Measurements from ENCODE around the gene ABTB1.

ABTB1 gene

GRCh38 chr3:127718245-127718915, 45.6 kb downstream of the ABTB1 start:
- no peak for TF ChIP-seq CTCF (IDR thresholded peaks at IDR 0.05; ENCODE audit: insufficient read depth, low read length)
- no peak for TF ChIP-seq GABPA (IDR thresholded peaks at IDR 0.05; ENCODE audit: low read depth)
- no peak for TF ChIP-seq REST (IDR thresholded peaks at IDR 0.05; ENCODE audit: insufficient replicate concordance, low read depth)
- TF ChIP-seq SPI1 (IDR thresholded peaks at IDR 0.05; ENCODE audit: borderline replicate concordance, low read depth): no peak
- TF ChIP-seq POLR2AphosphoS5 (IDR thresholded peaks at IDR 0.05; ENCODE audit: low read depth): no peak
- Histone ChIP-seq H3K4me3 (replicated peaks; ENCODE audit: insufficient read depth, low read length) (no peak overlapping the region), H3K27ac (replicated peaks) (no peak overlapping the region), H3K27me3 (ENCODE audit: insufficient read depth, poor library complexity, severe bottlenecking) (no peaks in the 10 kb centered on the region)
- DNase-seq (ENCODE audit: low read depth in 1 of 2, low spot score in 1 of 2): no peak

GRCh38 chr3:127718916-127719290, 46.2 kb downstream of the ABTB1 start:
- H3K27me3 ChIP-seq (ENCODE audit: insufficient read depth, poor library complexity, severe bottlenecking): no peaks in the 10 kb centered on the region
- TF ChIP-seq CTCF (IDR thresholded peaks at IDR 0.05; ENCODE audit: insufficient read depth, low read length) (no peak), POLR2AphosphoS5 (IDR thresholded peaks at IDR 0.05; ENCODE audit: low read depth) (no peak), REST (IDR thresholded peaks at IDR 0.05; ENCODE audit: insufficient replicate concordance, low read depth) (no peak), GABPA (IDR thresholded peaks at IDR 0.05; ENCODE audit: low read depth) (no peak), SPI1 (IDR thresholded peaks at IDR 0.05; ENCODE audit: borderline replicate concordance, low read depth) (no peak)
- no peak overlapping the region for H3K4me3 ChIP-seq (replicated peaks; ENCODE audit: insufficient read depth, low read length)
- no peak overlapping the region for H3K27ac ChIP-seq (replicated peaks)
- no peak for DNase-seq (ENCODE audit: low read depth in 1 of 2, low spot score in 1 of 2)

- Histone ChIP-seq H3K27ac (replicated peaks) (no peak overlapping the region), H3K4me3 (replicated peaks; ENCODE audit: insufficient read depth, low read length) (no peak overlapping the region), H3K27me3 (ENCODE audit: insufficient read depth, poor library complexity, severe bottlenecking) (no peaks in the 10 kb centered on the region)
- DNase-seq (ENCODE audit: low read depth in 1 of 2, low spot score in 1 of 2): no peak
- no peak for TF ChIP-seq SPI1 (IDR thresholded peaks at IDR 0.05; ENCODE audit: borderline replicate concordance, low read depth)
Measured at GRCh38 chr3:127719369-127719768, 46.6 kb downstream of the ABTB1 start.

- no peak for TF ChIP-seq SPI1 (IDR thresholded peaks at IDR 0.05; ENCODE audit: borderline replicate concordance, low read depth)
- no peak for TF ChIP-seq GABPA (IDR thresholded peaks at IDR 0.05; ENCODE audit: low read depth)
- TF ChIP-seq CTCF (IDR thresholded peaks at IDR 0.05; ENCODE audit: insufficient read depth, low read length): no peak
- TF ChIP-seq POLR2AphosphoS5 (IDR thresholded peaks at IDR 0.05; ENCODE audit: low read depth): no peak
- no peak for TF ChIP-seq REST (IDR thresholded peaks at IDR 0.05; ENCODE audit: insufficient replicate concordance, low read depth)
- DNase-seq (ENCODE audit: low read depth in 1 of 2, low spot score in 1 of 2): no peak
- H3K4me3 ChIP-seq (replicated peaks; ENCODE audit: insufficient read depth, low read length): no peak overlapping the region
- H3K27ac ChIP-seq (replicated peaks): no peak overlapping the region
- H3K27me3 ChIP-seq (ENCODE audit: insufficient read depth, poor library complexity, severe bottlenecking): no peaks in the 10 kb centered on the region
Measured at GRCh38 chr3:127720161-127720823, 47.5 kb downstream of the ABTB1 start.
